ENCODE results near the gene ISOC2.
"Not testable (repeated sequence)": the region's sequence is repeated elsewhere in the genome, so short reads cannot be mapped to it uniquely, and the experiment has no call there.

ISOC2 gene

GRCh38 chr19:55452749-55453346 lies 8.6 kb downstream of the ISOC2 start:
- no peaks in the 10 kb centered on the region for H3K9me3 ChIP-seq (ENCODE audit: control insufficient read depth, insufficient read depth, low read depth, low read length)
- peaks cover 51% of the 10 kb centered on the region for H3K27me3 ChIP-seq (ENCODE audit: control insufficient read depth, insufficient read depth, low read length)
- H3K4me1 ChIP-seq (ENCODE audit: control insufficient read depth, insufficient read depth, low read length), result no peaks in the 10 kb centered on the region
- no peak overlapping the region for H3K27ac ChIP-seq (ENCODE audit: low read depth, low read length)
- H3K9ac ChIP-seq (ENCODE audit: low read length), result no peak overlapping the region
- H3K36me3 ChIP-seq (ENCODE audit: control insufficient read depth, insufficient read depth, low read length), result peaks cover 11% of the 10 kb centered on the region
- peak overlapping the region; percentile 53 for H3K4me3 ChIP-seq (ENCODE audit: low read depth, low read length)

GRCh38 chr19:55451965-55452748 lies 9.3 kb downstream of the ISOC2 start:
- H3K4me3 ChIP-seq (ENCODE audit: low read depth, low read length), result peak overlapping the region; percentile 53

GRCh38 chr19:55451163-55451964 lies 10.1 kb downstream of the ISOC2 start:
- peak overlapping the region; percentile 53 for H3K4me3 ChIP-seq (ENCODE audit: low read depth, low read length)
- H3K27me3 ChIP-seq (ENCODE audit: control insufficient read depth, insufficient read depth, low read length), result peaks cover 66% of the 10 kb centered on the region
- no peaks in the 10 kb centered on the region for H3K9me3 ChIP-seq (ENCODE audit: control insufficient read depth, insufficient read depth, low read depth, low read length)
- H3K36me3 ChIP-seq (ENCODE audit: control insufficient read depth, insufficient read depth, low read length), result peaks cover 8% of the 10 kb centered on the region
- no peak overlapping the region for H3K27ac ChIP-seq (ENCODE audit: low read depth, low read length)
- no peaks in the 10 kb centered on the region for H3K4me1 ChIP-seq (ENCODE audit: control insufficient read depth, insufficient read depth, low read length)
- no peak overlapping the region for H3K9ac ChIP-seq (ENCODE audit: low read length)

More at GRCh38 chr19:55451965-55452748, 9.3 kb downstream of the ISOC2 start:
- Histone ChIP-seq H3K36me3 (ENCODE audit: control insufficient read depth, insufficient read depth, low read length) (peaks cover 11% of the 10 kb centered on the region), H3K9ac (ENCODE audit: low read length) (no peak overlapping the region), H3K27ac (ENCODE audit: low read depth, low read length) (no peak overlapping the region), H3K9me3 (ENCODE audit: control insufficient read depth, insufficient read depth, low read depth, low read length) (no peaks in the 10 kb centered on the region), H3K27me3 (ENCODE audit: control insufficient read depth, insufficient read depth, low read length) (peaks cover 58% of the 10 kb centered on the region), H3K4me1 (ENCODE audit: control insufficient read depth, insufficient read depth, low read length) (no peaks in the 10 kb centered on the region)

- Histone ChIP-seq H3K36me3 (ENCODE audit: control insufficient read depth, insufficient read depth, low read length) (0 out of 2 replicates have a peak, but pooled peaks cover 3% of the 10 kb centered on the region), H3K9ac (ENCODE audit: low read length) (no peak overlapping the region), H3K4me3 (ENCODE audit: low read depth, low read length) (no peak overlapping the region), H3K9me3 (ENCODE audit: control insufficient read depth, insufficient read depth, low read depth, low read length) (no peaks in the 10 kb centered on the region), H3K27ac (ENCODE audit: low read depth, low read length) (no peak overlapping the region), H3K27me3 (ENCODE audit: control insufficient read depth, insufficient read depth, low read length) (peaks cover 84% of the 10 kb centered on the region), H3K4me1 (ENCODE audit: control insufficient read depth, insufficient read depth, low read length) (no peaks in the 10 kb centered on the region)
Measured at GRCh38 chr19:55449469-55449868, 12.0 kb downstream of the ISOC2 start.

GRCh38 chr19:55448175-55448490 lies 13.3 kb downstream of the ISOC2 start:
- H3K27ac ChIP-seq (ENCODE audit: low read depth, low read length); H3K36me3 ChIP-seq (ENCODE audit: control insufficient read depth, insufficient read depth, low read length); H3K9ac ChIP-seq (ENCODE audit: low read length); H3K9me3 ChIP-seq (ENCODE audit: control insufficient read depth, insufficient read depth, low read depth, low read length); H3K4me3 ChIP-seq (ENCODE audit: low read depth, low read length); H3K4me1 ChIP-seq (ENCODE audit: control insufficient read depth, insufficient read depth, low read length): not testable (repeated sequence)
- peaks cover 93% of the 10 kb centered on the region for H3K27me3 ChIP-seq (ENCODE audit: control insufficient read depth, insufficient read depth, low read length)

GRCh38 chr19:55447421-55448174 lies 13.8 kb downstream of the ISOC2 start:
- H3K9me3 ChIP-seq (ENCODE audit: control insufficient read depth, insufficient read depth, low read depth, low read length), result no peaks in the 10 kb centered on the region
- H3K27me3 ChIP-seq (ENCODE audit: control insufficient read depth, insufficient read depth, low read length), result peaks cover 98% of the 10 kb centered on the region
- H3K4me3 ChIP-seq (ENCODE audit: low read depth, low read length), result no peak overlapping the region
- H3K4me1 ChIP-seq (ENCODE audit: control insufficient read depth, insufficient read depth, low read length), result no peaks in the 10 kb centered on the region
- H3K36me3 ChIP-seq (ENCODE audit: control insufficient read depth, insufficient read depth, low read length), result no peaks in the 10 kb centered on the region
- no peak overlapping the region for H3K27ac ChIP-seq (ENCODE audit: low read depth, low read length)
- H3K9ac ChIP-seq (ENCODE audit: low read length), result no peak overlapping the region

GRCh38 chr19:55446060-55446459 lies 15.4 kb downstream of the ISOC2 start:
- Histone ChIP-seq H3K9ac (ENCODE audit: low read length) (no peak overlapping the region), H3K27me3 (ENCODE audit: control insufficient read depth, insufficient read depth, low read length) (peaks cover 98% of the 10 kb centered on the region)

GRCh38 chr19:55444646-55445045 lies 16.8 kb downstream of the ISOC2 start:
- H3K9me3 ChIP-seq (ENCODE audit: control insufficient read depth, insufficient read depth, low read depth, low read length), result no peaks in the 10 kb centered on the region
- no peaks in the 10 kb centered on the region for H3K36me3 ChIP-seq (ENCODE audit: control insufficient read depth, insufficient read depth, low read length)
- H3K4me3 ChIP-seq (ENCODE audit: low read depth, low read length), result no peak overlapping the region
- H3K9ac ChIP-seq (ENCODE audit: low read length), result no peak overlapping the region
- peaks cover 99% of the 10 kb centered on the region for H3K27me3 ChIP-seq (ENCODE audit: control insufficient read depth, insufficient read depth, low read length)
- H3K27ac ChIP-seq (ENCODE audit: low read depth, low read length), result no peak overlapping the region
- peaks cover 7% of the 10 kb centered on the region for H3K4me1 ChIP-seq (ENCODE audit: control insufficient read depth, insufficient read depth, low read length)

More at GRCh38 chr19:55446060-55446459, 15.4 kb downstream of the ISOC2 start:
- Histone ChIP-seq H3K27ac (ENCODE audit: low read depth, low read length) (no peak overlapping the region), H3K36me3 (ENCODE audit: control insufficient read depth, insufficient read depth, low read length) (no peaks in the 10 kb centered on the region), H3K4me3 (ENCODE audit: low read depth, low read length) (no peak overlapping the region), H3K9me3 (ENCODE audit: control insufficient read depth, insufficient read depth, low read depth, low read length) (no peaks in the 10 kb centered on the region), H3K4me1 (ENCODE audit: control insufficient read depth, insufficient read depth, low read length) (peaks cover 7% of the 10 kb centered on the region)

GRCh38 chr19:55443824-55444480 lies 17.5 kb downstream of the ISOC2 start:
- Histone ChIP-seq H3K4me1 (ENCODE audit: control insufficient read depth, insufficient read depth, low read length) (peaks cover 7% of the 10 kb centered on the region), H3K27ac (ENCODE audit: low read depth, low read length) (no peak overlapping the region), H3K27me3 (ENCODE audit: control insufficient read depth, insufficient read depth, low read length) (peaks cover 99% of the 10 kb centered on the region), H3K9ac (ENCODE audit: low read length) (no peak overlapping the region), H3K36me3 (ENCODE audit: control insufficient read depth, insufficient read depth, low read length) (no peaks in the 10 kb centered on the region), H3K9me3 (ENCODE audit: control insufficient read depth, insufficient read depth, low read depth, low read length) (no peaks in the 10 kb centered on the region), H3K4me3 (ENCODE audit: low read depth, low read length) (no peak overlapping the region)

GRCh38 chr19:55443045-55443823 lies 18.2 kb downstream of the ISOC2 start, which contains the start of gene SHISA7:
Gene SHISA7 (minus strand): TSS chr19:55443300. CDS start chr19:55442863, 437 bp downstream.
- H3K27ac ChIP-seq (ENCODE audit: low read depth, low read length), result no peak within 1 kb of the TSS
- no peaks in the 10 kb centered on the region for H3K9me3 ChIP-seq (ENCODE audit: control insufficient read depth, insufficient read depth, low read depth, low read length)
- peak within 1 kb of the TSS; percentile 56 for H3K4me3 ChIP-seq (ENCODE audit: low read depth, low read length)
- peaks cover 99% of the 10 kb centered on the region for H3K27me3 ChIP-seq (ENCODE audit: control insufficient read depth, insufficient read depth, low read length)
- no peaks in the 10 kb centered on the region for H3K36me3 ChIP-seq (ENCODE audit: control insufficient read depth, insufficient read depth, low read length)
- no peak within 1 kb of the TSS for H3K9ac ChIP-seq (ENCODE audit: low read length)
- H3K4me1 ChIP-seq (ENCODE audit: control insufficient read depth, insufficient read depth, low read length), result peaks cover 7% of the 10 kb centered on the region

All from HUES6 (cell line).